ENCODE results near the gene ACOT4.
A peak's percentile ranks its signal among the peaks of the same experiment; 100 is the strongest.
"Not testable (repeated sequence)": the region's sequence is repeated elsewhere in the genome, so short reads cannot be mapped to it uniquely, and the experiment has no call there.

Gene ACOT4

GRCh38 chr14:73634011-73634833, 42.5 kb downstream of the ACOT4 start:
- DNase-seq (ENCODE audit: low read depth): no peak

- not testable (repeated sequence) for DNase-seq (ENCODE audit: low read depth)
Measured at GRCh38 chr14:73636355-73636754, 44.7 kb downstream of the ACOT4 start.

GRCh38 chr14:73637830-73638229, 46.2 kb downstream of the ACOT4 start:
- no peak for DNase-seq (ENCODE audit: low read depth)

GRCh38 chr14:73640796-73641365, 49.2 kb downstream of the ACOT4 start:
- DNase-seq (ENCODE audit: low read depth): no peak

- peak; percentile 94 for DNase-seq (ENCODE audit: low read depth)
Measured at GRCh38 chr14:73644531-73645247, 53.0 kb downstream of the ACOT4 start, which contains the start of gene DNAL1. TSS of gene DNAL1 (plus strand) at chr14:73644986. CDS start at chr14:73645040, 54 bp downstream.

- no peak for DNase-seq (ENCODE audit: low read depth)
Measured at GRCh38 chr14:73645248-73645610, 53.6 kb downstream of the ACOT4 start.
